Bronchial epithelial cell (primary cell): Measurements from ENCODE around the gene MR1. TPM values are rescaled to one million over a fixed set of nuclear protein-coding genes. Genes with fewer than 3 reads are reported as not detected.

Source experiments
- DNase-seq: peaks from one replicate; pipeline ENCODE4 v3.0.0-alpha.2; 2010; ENCODE audit warnings: low read depth
- FAIRE-seq: peaks from 2 replicates; lab custom pipeline; 2011; peaks lifted over from hg19 to GRCh38; lab: Jason Lieb, UNC
- H3K27me3 ChIP-seq: 2 replicates; pipeline ENCODE4 v1.5.1; 2011; ENCODE audit warnings: low read length; ENCODE audit not compliant: control insufficient read depth, insufficient read depth
- H3K36me3 ChIP-seq: 2 replicates; pipeline ENCODE4 v1.5.1; 2011; ENCODE audit warnings: low read length; ENCODE audit not compliant: control insufficient read depth, insufficient read depth
- H3K4me3 ChIP-seq: 2 replicates; pipeline ENCODE4 v1.5.1; 2011; ENCODE audit warnings: mild to moderate bottlenecking, low read depth, low read length, control low read depth
- total RNA-seq: library from RNA; depleted of rRNA; stranded (reverse); fragments of >200 nt; gene quantifications from 2 replicates; pipeline ENCODE4 v1.2.1, GENCODE V29; 2014
- TF ChIP-seq, protein P1 (sequence below): IDR thresholded peaks from 2 replicates; pipeline ENCODE4 v1.5.1; 2011; ENCODE audit warnings: mild to moderate bottlenecking, moderate library complexity, low read length, control low read depth, inconsistent platforms; ENCODE audit not compliant: insufficient read depth, severe bottlenecking

The MR1 gene
- total RNA-seq, 1 donor from 2014 or later: 14.7 TPM

- DNase-seq: no peak
- Histone ChIP-seq H3K4me3 (no peak overlapping the region), H3K36me3 (no peaks in the 10 kb centered on the region), H3K27me3 (no peaks in the 10 kb centered on the region)
- TF ChIP-seq, protein P1, sequence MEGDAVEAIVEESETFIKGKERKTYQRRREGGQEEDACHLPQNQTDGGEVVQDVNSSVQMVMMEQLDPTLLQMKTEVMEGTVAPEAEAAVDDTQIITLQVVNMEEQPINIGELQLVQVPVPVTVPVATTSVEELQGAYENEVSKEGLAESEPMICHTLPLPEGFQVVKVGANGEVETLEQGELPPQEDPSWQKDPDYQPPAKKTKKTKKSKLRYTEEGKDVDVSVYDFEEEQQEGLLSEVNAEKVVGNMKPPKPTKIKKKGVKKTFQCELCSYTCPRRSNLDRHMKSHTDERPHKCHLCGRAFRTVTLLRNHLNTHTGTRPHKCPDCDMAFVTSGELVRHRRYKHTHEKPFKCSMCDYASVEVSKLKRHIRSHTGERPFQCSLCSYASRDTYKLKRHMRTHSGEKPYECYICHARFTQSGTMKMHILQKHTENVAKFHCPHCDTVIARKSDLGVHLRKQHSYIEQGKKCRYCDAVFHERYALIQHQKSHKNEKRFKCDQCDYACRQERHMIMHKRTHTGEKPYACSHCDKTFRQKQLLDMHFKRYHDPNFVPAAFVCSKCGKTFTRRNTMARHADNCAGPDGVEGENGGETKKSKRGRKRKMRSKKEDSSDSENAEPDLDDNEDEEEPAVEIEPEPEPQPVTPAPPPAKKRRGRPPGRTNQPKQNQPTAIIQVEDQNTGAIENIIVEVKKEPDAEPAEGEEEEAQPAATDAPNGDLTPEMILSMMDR: no peak
- no peak for FAIRE-seq
These were observed 72.7 kb downstream of the MR1 start for GRCh38 chr1:181106479-181106878.

GRCh38 chr1:181107711-181108110, 73.9 kb downstream of the MR1 start:
- Histone ChIP-seq H3K36me3 (no peaks in the 10 kb centered on the region), H3K4me3 (no peak overlapping the region)
- FAIRE-seq: no peak

GRCh38 chr1:181108304-181108867, 74.6 kb downstream of the MR1 start:
- Histone ChIP-seq H3K27me3 (no peaks in the 10 kb centered on the region), H3K36me3 (no peaks in the 10 kb centered on the region), H3K4me3 (no peak overlapping the region)
- TF ChIP-seq, protein P1: no peak
- no peak for DNase-seq
- FAIRE-seq: no peak

More at GRCh38 chr1:181107711-181108110, 73.9 kb downstream of the MR1 start:
- TF ChIP-seq, protein P1: no peak
- DNase-seq: no peak
- no peaks in the 10 kb centered on the region for H3K27me3 ChIP-seq

DNA sequence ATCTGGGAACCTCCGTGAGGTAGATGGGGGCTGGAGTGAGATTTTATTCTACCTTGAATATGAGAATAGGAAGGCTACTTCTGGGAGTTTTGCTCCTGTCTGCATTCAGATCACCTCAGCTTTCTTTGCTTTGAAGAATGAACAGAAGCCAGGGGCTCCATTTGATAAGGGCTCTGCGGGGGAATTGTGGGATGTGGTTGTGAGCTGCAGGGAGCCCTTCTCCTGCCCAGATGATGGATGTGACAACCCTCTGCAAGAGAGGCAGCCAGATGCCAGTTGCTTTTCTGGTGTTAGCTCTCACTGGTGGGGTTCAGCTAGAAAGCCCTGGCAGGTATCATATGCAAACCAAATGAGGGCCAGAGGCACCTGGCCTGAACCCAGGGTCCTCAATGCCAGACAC, 76.2 kb downstream of the MR1 start:
- Histone ChIP-seq H3K36me3 (no peaks in the 10 kb centered on the region), H3K4me3 (no peak overlapping the region), H3K27me3 (no peaks in the 10 kb centered on the region)
- no peak for FAIRE-seq
- TF ChIP-seq, protein P1: no peak
- DNase-seq: no peak

Other genes starting within 250 kb of the MR1 start
- 0.38 and 0.79 TPM in 2 replicates for gene KIAA1614, start 121.1 kb upstream of the MR1 start, total RNA-seq
- gene STX6, start 11.1 kb upstream of the MR1 start, total RNA-seq: 42.6 and 56.3 TPM in 2 replicates
- 47.7 and 65.3 TPM in 2 replicates for gene IER5, start 54.7 kb downstream of the MR1 start, total RNA-seq